Thyroid gland (tissue), 4 donors: ENCODE data around the gene TMEM132A.

Source experiments
- POLR2A ChIP-seq, 2 donors: fragments of 450-650 bp; IDR thresholded peaks; one replicate each; pipeline ENCODE4 v1.6.1; 2017; ENCODE audit warnings: antibody characterized with exemption in 2 of 2, mild to moderate bottlenecking in 2 of 2, moderate library complexity in 1 of 2
- TF ChIP-seq, protein P1 (sequence below), 6 experiments: fragments of 200-600 bp in 3 of 6; fragments of 450-650 bp in 3 of 6; sonication (generic) in 3 of 6; IDR thresholded peaks; one replicate each; pipeline ENCODE4 v1.5.1; 2016 to 2019; ENCODE audit warnings: antibody characterized with exemption in 6 of 6, mild to moderate bottlenecking in 2 of 6, inconsistent platforms in 1 of 6, moderate library complexity in 1 of 6

DNA sequence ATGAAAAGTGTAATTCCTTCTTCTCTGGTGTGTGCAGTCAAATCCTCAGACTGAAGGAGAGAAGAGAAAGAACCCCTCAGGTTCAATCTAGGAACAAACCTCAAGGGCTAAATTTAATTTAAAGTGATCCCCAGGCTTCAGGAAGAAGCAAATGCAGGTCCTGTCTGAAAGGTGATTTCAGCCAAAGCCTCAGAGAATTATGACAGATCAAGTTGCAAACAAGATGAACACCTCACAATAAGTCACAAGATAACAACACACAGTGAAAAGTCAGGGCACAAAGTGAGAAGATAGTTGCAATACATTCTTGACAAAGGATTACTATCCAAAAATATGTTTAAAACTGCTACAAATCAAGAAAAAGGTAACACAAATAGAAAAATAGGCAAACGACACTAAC is 45.2 kb upstream of the TMEM132A start:
- TF ChIP-seq, protein P1, sequence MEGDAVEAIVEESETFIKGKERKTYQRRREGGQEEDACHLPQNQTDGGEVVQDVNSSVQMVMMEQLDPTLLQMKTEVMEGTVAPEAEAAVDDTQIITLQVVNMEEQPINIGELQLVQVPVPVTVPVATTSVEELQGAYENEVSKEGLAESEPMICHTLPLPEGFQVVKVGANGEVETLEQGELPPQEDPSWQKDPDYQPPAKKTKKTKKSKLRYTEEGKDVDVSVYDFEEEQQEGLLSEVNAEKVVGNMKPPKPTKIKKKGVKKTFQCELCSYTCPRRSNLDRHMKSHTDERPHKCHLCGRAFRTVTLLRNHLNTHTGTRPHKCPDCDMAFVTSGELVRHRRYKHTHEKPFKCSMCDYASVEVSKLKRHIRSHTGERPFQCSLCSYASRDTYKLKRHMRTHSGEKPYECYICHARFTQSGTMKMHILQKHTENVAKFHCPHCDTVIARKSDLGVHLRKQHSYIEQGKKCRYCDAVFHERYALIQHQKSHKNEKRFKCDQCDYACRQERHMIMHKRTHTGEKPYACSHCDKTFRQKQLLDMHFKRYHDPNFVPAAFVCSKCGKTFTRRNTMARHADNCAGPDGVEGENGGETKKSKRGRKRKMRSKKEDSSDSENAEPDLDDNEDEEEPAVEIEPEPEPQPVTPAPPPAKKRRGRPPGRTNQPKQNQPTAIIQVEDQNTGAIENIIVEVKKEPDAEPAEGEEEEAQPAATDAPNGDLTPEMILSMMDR (IDR thresholded peaks at IDR 0.05), result no peak
- no peak for TF ChIP-seq POLR2A (IDR thresholded peaks at IDR 0.05)
